CD4-positive, alpha-beta T cell treated with Interferon gamma for 1 hour (primary cell): ENCODE measurements around the gene NKD1.
A peak's percentile ranks its signal among the peaks of the same experiment; 100 is the strongest.

Experiments used
- DNase-seq: peaks from one replicate; pipeline ENCODE4 v3.0.0-alpha.2; 2020

NKD1 gene

GRCh38 chr16:50539053-50539695, 9.0 kb upstream of the NKD1 start:
- DNase-seq = no peak

GRCh38 chr16:50539822-50540710, 8.1 kb upstream of the NKD1 start:
- DNase-seq = no peak

GRCh38 chr16:50540711-50541007, 7.5 kb upstream of the NKD1 start:
- DNase-seq = no peak

GRCh38 chr16:50542703-50543102, 5.5 kb upstream of the NKD1 start:
- no peak for DNase-seq

GRCh38 chr16:50546125-50546524, 2.1 kb upstream of the NKD1 start:
- no peak for DNase-seq

GRCh38 chr16:50547340-50548124, 664 bp upstream of the NKD1 start:
- peak; percentile 89 for DNase-seq

GRCh38 chr16:50548909-50549560, 839 bp downstream of the NKD1 start:
- no peak for DNase-seq

GRCh38 chr16:50549561-50549915, 1.3 kb downstream of the NKD1 start:
- DNase-seq = no peak

- no peak for DNase-seq
These were observed 1.8 kb downstream of the NKD1 start for GRCh38 chr16:50550035-50550434.

- no peak for DNase-seq
These were observed 2.9 kb downstream of the NKD1 start for GRCh38 chr16:50550866-50551641.

- DNase-seq = no peak
These were observed 4.4 kb downstream of the NKD1 start for GRCh38 chr16:50552476-50553101.

GRCh38 chr16:50553182-50553710, 5.0 kb downstream of the NKD1 start:
- DNase-seq = no peak

- no peak for DNase-seq
These were observed 5.7 kb downstream of the NKD1 start for GRCh38 chr16:50553731-50554360.

GRCh38 chr16:50555269-50555875, 7.2 kb downstream of the NKD1 start:
- no peak for DNase-seq

- no peak for DNase-seq
These were observed 7.9 kb downstream of the NKD1 start for GRCh38 chr16:50555952-50556673.

GRCh38 chr16:50557046-50557445, 8.8 kb downstream of the NKD1 start:
- DNase-seq = no peak

GRCh38 chr16:50558913-50559312, 10.7 kb downstream of the NKD1 start:
- no peak for DNase-seq

- DNase-seq = no peak
These were observed 11.1 kb downstream of the NKD1 start for GRCh38 chr16:50559342-50559741.

GRCh38 chr16:50559804-50560514, 11.8 kb downstream of the NKD1 start:
- DNase-seq = no peak
